HCEC 1CT (cell line): ENCODE data around the gene URGCP.
A peak's percentile ranks its signal among the peaks of the same experiment; 100 is the strongest.
"Not testable (repeated sequence)": the region's sequence is repeated elsewhere in the genome, so short reads cannot be mapped to it uniquely, and the experiment has no call there.

ENCODE experiments used
- DNase-seq: peaks from one replicate; pipeline ENCODE4 v3.0.0-alpha.2; 2017

The URGCP gene

GRCh38 chr7:43871064-43871463 lies 35.3 kb downstream of the URGCP start:
- DNase-seq: no peak

- DNase-seq: no peak
These were observed 36.1 kb downstream of the URGCP start for GRCh38 chr7:43870316-43870715.

GRCh38 chr7:43869867-43870240 lies 36.5 kb downstream of the URGCP start:
- DNase-seq: peak; percentile 92

GRCh38 chr7:43869006-43869866 lies 37.2 kb downstream of the URGCP start, which contains the start of gene MRPS24:
Gene MRPS24, minus strand, starts transcription at chr7:43869517. Its CDS starts 22 bp downstream, at chr7:43869495.
- DNase-seq: peak; percentile 97

- DNase-seq: no peak
These were observed 37.8 kb downstream of the URGCP start for GRCh38 chr7:43868681-43869005.

- DNase-seq: no peak
These were observed 38.2 kb downstream of the URGCP start for GRCh38 chr7:43868181-43868580.

- DNase-seq: no peak
These were observed 41.1 kb downstream of the URGCP start for GRCh38 chr7:43865277-43865676.

- DNase-seq: no peak
These were observed 42.3 kb downstream of the URGCP start for GRCh38 chr7:43864126-43864525.

GRCh38 chr7:43856996-43857395 lies 49.4 kb downstream of the URGCP start:
- peak; percentile 42 for DNase-seq

GRCh38 chr7:43856316-43856715 lies 50.1 kb downstream of the URGCP start:
- DNase-seq: no peak

GRCh38 chr7:43855176-43855575 lies 51.2 kb downstream of the URGCP start:
- DNase-seq: no peak

GRCh38 chr7:43851805-43852204 lies 54.6 kb downstream of the URGCP start:
- no peak for DNase-seq

GRCh38 chr7:43850348-43851116 lies 55.9 kb downstream of the URGCP start:
- no peak for DNase-seq

- no peak for DNase-seq
These were observed 57.3 kb downstream of the URGCP start for GRCh38 chr7:43849047-43849446.

GRCh38 chr7:43847496-43847895 lies 58.9 kb downstream of the URGCP start:
- DNase-seq: peak; percentile 39

GRCh38 chr7:43844662-43845061 lies 61.7 kb downstream of the URGCP start:
- no peak for DNase-seq

- no peak for DNase-seq
These were observed 62.1 kb downstream of the URGCP start for GRCh38 chr7:43844257-43844656.

- no peak for DNase-seq
These were observed 63.1 kb downstream of the URGCP start for GRCh38 chr7:43843296-43843695.

GRCh38 chr7:43838201-43838658 lies 68.2 kb downstream of the URGCP start:
- no peak for DNase-seq

- DNase-seq: no peak
These were observed 71.7 kb downstream of the URGCP start for GRCh38 chr7:43834463-43835251.

GRCh38 chr7:43830917-43831316 lies 75.5 kb downstream of the URGCP start:
- not testable (repeated sequence) for DNase-seq
